ENCODE measurements around the gene UBE2G1.

- TF ChIP-seq CTCF (IDR thresholded peaks at IDR 0.05) (no peak), POLR2A (IDR thresholded peaks at IDR 0.05) (no peak)
Measured at GRCh38 chr17:4258867-4259266, 107.6 kb downstream of the UBE2G1 start.
